Progenitor cell of endocrine pancreas (in vitro differentiated cells): ENCODE data around the gene MUC6. TPM values are rescaled to one million over a fixed set of nuclear protein-coding genes. Genes with fewer than 3 reads are reported as not detected.

Experiments
- DNase-seq: peaks from one replicate; pipeline ENCODE4 v3.0.0; 2021; ENCODE audit warnings: low spot score; ENCODE audit not compliant: unreplicated experiment
- H3K27ac Mint-ChIP-seq: 2 replicates; pipeline ENCODE4 v1.8.0; 2021; ENCODE audit warnings: mild to moderate bottlenecking, moderate library complexity, mixed read lengths
- H3K27me3 Mint-ChIP-seq: 2 replicates; pipeline ENCODE4 v1.8.0; 2021; ENCODE audit warnings: mixed read lengths
- H3K36me3 Mint-ChIP-seq: 2 replicates; pipeline ENCODE4 v1.8.0; 2022; ENCODE audit warnings: mixed read lengths; ENCODE audit not compliant: insufficient read depth
- H3K4me1 Mint-ChIP-seq: 2 replicates; pipeline ENCODE4 v1.8.0; 2021; ENCODE audit warnings: low read depth, mixed read lengths
- H3K4me3 Mint-ChIP-seq: 2 replicates; pipeline ENCODE4 v1.8.0; 2021; ENCODE audit warnings: low read depth, mild to moderate bottlenecking, moderate library complexity, mixed read lengths
- H3K9me3 Mint-ChIP-seq: 2 replicates; pipeline ENCODE4 v1.8.0; 2021; ENCODE audit warnings: low read depth, mixed read lengths
- total RNA-seq: library from RNA; stranded (reverse); gene quantifications from 2 replicates; pipeline ENCODE4 v1.2.1, GENCODE V29; 2021
- TF ChIP-seq, protein P1 (sequence below): fragments of 200-600 bp; sonication (generic); IDR thresholded peaks from one replicate; pipeline ENCODE4 v1.5.0; 2021; ENCODE audit warnings: antibody characterized with exemption, mild to moderate bottlenecking; ENCODE audit not compliant: unreplicated experiment

Gene MUC6
- total RNA-seq, 1 donor from 2014 or later, result 1.6 TPM

DNA sequence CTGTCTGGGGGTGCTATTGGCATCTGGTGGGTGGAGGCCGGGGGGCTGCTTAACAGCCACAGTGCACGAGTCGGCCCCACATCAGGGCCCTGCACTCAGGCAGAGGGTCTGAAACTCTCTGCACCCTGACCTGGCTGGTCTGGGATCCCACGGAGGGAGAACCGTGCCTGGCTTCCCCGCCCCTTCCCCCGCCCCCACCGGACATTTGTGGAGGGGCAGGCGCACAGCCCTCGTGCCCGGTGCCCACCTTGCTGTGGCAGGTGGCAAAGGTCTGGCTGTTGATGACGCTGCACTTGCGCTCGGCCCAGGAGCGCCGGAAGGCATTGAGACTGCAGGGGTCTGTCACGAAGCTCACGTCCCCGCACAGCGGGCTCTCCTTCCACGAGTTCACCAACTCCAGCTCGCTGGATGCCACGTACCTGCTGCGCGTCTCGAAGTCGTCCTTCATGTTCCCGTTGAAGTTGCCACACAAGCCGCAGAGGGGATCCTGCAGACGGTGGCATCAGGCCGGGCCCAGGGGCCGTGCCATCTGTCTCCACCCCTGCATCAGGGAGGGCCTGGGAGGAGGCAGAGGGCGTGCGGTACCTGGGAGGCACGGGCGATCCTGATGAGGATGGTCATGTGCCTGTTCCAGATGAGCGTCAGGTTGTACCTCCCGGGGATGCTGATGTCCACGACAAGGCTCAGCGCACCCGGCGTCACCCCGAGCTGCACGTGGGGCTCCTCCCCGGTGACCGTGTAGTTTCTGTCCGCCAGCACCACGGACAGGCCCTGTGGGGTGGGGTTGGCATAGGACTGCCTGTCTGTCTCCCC is 11.7 kb downstream of the MUC6 start:
- no peaks in the 10 kb centered on the region for H3K9me3 Mint-ChIP-seq
- H3K27ac Mint-ChIP-seq, result no peak overlapping the region
- TF ChIP-seq, protein P1, sequence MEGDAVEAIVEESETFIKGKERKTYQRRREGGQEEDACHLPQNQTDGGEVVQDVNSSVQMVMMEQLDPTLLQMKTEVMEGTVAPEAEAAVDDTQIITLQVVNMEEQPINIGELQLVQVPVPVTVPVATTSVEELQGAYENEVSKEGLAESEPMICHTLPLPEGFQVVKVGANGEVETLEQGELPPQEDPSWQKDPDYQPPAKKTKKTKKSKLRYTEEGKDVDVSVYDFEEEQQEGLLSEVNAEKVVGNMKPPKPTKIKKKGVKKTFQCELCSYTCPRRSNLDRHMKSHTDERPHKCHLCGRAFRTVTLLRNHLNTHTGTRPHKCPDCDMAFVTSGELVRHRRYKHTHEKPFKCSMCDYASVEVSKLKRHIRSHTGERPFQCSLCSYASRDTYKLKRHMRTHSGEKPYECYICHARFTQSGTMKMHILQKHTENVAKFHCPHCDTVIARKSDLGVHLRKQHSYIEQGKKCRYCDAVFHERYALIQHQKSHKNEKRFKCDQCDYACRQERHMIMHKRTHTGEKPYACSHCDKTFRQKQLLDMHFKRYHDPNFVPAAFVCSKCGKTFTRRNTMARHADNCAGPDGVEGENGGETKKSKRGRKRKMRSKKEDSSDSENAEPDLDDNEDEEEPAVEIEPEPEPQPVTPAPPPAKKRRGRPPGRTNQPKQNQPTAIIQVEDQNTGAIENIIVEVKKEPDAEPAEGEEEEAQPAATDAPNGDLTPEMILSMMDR, result no peak
- no peak overlapping the region for H3K4me3 Mint-ChIP-seq
- no peaks in the 10 kb centered on the region for H3K36me3 Mint-ChIP-seq
- H3K4me1 Mint-ChIP-seq, result no peaks in the 10 kb centered on the region
- DNase-seq, result no peak
- H3K27me3 Mint-ChIP-seq, result no peaks in the 10 kb centered on the region

DNA sequence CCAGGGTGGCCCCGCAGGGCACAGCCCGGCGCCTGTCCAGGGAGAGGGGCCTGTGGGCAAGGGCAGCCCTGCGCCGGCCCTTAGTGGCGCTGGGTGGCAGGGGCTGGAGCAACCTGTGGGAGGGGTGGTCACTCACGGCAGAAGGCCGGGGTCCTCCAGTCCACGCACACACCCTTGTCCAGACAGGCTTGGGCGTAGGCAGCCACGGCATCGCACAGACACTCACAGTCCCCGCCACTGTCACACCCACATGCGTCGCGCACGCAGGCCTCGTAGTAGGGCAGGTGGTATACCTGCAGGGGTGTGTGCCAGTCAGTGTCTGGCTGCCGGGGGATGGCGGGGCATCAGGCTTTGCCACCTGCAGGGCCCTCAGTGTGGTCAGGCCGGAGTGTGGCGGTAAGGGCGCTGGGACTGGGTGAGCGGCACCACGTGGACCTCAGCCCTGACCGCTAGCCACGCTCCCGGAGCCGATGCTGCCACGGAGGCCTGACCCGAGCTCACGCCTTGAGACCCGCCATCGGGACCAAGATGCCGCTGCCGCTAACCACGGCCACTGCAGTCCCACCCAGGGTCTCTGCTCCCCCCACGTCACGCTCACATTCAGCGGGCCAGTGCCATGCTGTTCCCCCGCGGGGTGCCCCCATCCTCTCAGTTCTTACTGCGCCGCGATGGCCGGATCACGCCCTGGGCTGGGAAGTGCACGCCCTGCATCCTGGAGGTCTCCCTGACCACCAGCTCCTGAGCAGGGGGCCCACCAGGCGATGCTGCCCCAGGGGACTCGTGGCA is 12.5 kb downstream of the MUC6 start:
- Mint-ChIP-seq H3K4me1 (no peaks in the 10 kb centered on the region), H3K36me3 (no peaks in the 10 kb centered on the region)

DNA sequence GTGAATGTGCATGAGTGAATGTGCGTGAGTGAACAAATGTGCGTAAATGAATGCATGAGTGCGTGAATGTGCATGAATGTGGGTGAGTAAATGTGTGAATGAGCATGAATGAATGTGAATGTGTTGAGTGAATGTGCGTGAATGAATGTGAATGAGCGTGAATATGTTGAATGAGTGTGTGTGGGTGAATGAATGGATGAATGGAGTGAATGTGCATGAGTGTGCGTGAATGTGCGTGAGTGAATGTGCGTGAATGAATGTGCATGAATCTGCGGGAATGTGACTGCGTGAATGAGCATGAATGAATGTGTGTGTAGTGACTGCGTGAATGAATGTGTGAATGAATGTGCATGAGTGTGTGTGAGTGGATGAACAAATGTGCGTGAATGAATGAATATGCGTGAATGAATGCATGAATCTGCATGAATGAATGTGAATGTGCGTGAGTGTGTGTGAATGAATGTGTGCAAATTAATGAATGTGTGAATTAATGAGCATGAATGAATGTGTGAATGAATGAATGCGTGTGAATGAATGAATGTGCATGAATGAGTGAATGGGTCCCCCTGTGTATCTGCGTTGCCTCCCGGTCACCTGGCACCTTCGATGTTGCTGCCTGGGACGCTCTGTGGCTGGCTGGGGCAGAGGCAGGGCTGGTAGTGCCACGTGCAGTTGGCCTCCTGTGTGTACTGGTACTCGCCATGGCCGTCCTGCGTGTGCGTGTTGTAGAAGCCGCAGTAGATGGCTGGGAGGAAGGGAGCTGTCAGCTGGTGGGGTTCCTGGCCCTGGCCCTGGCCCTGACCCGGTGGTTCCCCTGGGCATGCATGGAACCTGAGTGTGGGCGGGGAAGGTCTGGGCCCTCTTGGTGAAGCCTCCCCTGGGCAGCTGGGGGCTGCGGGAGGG is 13.4 kb downstream of the MUC6 start:
- no peaks in the 10 kb centered on the region for H3K9me3 Mint-ChIP-seq
- no peak overlapping the region for H3K4me3 Mint-ChIP-seq
- no peaks in the 10 kb centered on the region for H3K4me1 Mint-ChIP-seq
- TF ChIP-seq, protein P1, result no peak
- H3K36me3 Mint-ChIP-seq, result peaks cover under 1% of the 10 kb centered on the region
- H3K27me3 Mint-ChIP-seq, result no peaks in the 10 kb centered on the region
- no peak overlapping the region for H3K27ac Mint-ChIP-seq
- DNase-seq, result no peak

More for the DNA sequence above, 12.5 kb downstream of the MUC6 start:
- Mint-ChIP-seq H3K27me3 (no peaks in the 10 kb centered on the region), H3K27ac (no peak overlapping the region), H3K4me3 (no peak overlapping the region), H3K9me3 (no peaks in the 10 kb centered on the region)
- no peak for DNase-seq
- TF ChIP-seq, protein P1, result no peak

DNA sequence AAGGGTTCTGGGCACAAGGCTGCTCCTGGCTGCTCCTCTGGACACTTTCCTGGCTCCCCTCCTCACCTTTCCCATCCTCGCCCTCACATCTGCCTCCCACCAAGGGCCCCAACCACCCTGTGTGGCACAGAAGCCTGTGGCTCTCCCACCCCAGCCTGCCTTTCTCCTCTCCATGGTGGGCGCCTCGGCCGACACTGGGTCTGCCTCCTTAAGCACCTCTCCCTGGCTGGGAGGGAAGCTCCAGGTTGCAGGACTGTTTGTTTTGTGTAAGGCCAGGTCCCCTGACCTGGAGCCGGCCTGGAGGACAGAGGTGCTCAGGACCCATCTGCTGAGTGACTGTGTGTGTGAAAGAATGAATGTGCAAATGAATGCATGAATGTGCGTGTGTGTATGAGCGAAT is 14.1 kb downstream of the MUC6 start:
- Mint-ChIP-seq H3K27me3 (no peaks in the 10 kb centered on the region), H3K9me3 (peaks cover 5% of the 10 kb centered on the region), H3K4me1 (no peaks in the 10 kb centered on the region), H3K4me3 (no peak overlapping the region), H3K27ac (no peak overlapping the region), H3K36me3 (peaks cover 7% of the 10 kb centered on the region)
- DNase-seq, result no peak
- TF ChIP-seq, protein P1, result no peak
